OCI-LY1 (cell line): Measurements from ENCODE around the gene VAV3.

Experiments
- H2AFZ ChIP-seq: fragments of 200-600 bp; sonication (generic), shearing (Covaris generic); 2 replicates; pipeline ENCODE4 v1.6.0; 2014; ENCODE audit warnings: antibody characterized with exemption, mild to moderate bottlenecking, low read length
- H3F3A ChIP-seq: fragments of 200-600 bp; sonication (generic), shearing (Covaris generic); 2 replicates; pipeline ENCODE4 v1.6.0; 2014; ENCODE audit warnings: mild to moderate bottlenecking, antibody characterized with exemption, low read length, moderate library complexity; ENCODE audit not compliant: insufficient read depth
- H3K27ac ChIP-seq: fragments of 200-600 bp; sonication (generic); 2 replicates; pipeline ENCODE4 v1.5.1; 2014; ENCODE audit warnings: low read length, mixed run types, mild to moderate bottlenecking, low read depth; ENCODE audit not compliant: poor library complexity, severe bottlenecking
- H3K27me3 ChIP-seq: fragments of 200-600 bp; sonication (generic); 2 replicates; pipeline ENCODE4 v1.6.0; 2014; ENCODE audit warnings: antibody characterized with exemption, mild to moderate bottlenecking, low read length, moderate library complexity; ENCODE audit not compliant: insufficient read depth
- H3K36me3 ChIP-seq: fragments of 200-600 bp; sonication (generic); 2 replicates; pipeline ENCODE4 v1.6.1; 2014; ENCODE audit warnings: mild to moderate bottlenecking, antibody characterized with exemption, low read length, moderate library complexity, mixed read lengths; ENCODE audit not compliant: insufficient read depth
- H3K4me1 ChIP-seq: fragments of 200-600 bp; sonication (generic); 2 replicates; pipeline ENCODE4 v1.5.1; 2014; ENCODE audit warnings: mild to moderate bottlenecking, low read length, moderate library complexity; ENCODE audit not compliant: insufficient read depth, severe bottlenecking
- H3K4me2 ChIP-seq: fragments of 200-600 bp; sonication (generic), shearing (Covaris generic); 2 replicates; pipeline ENCODE4 v1.6.1; 2014; ENCODE audit warnings: low read length
- H3K4me3 ChIP-seq: fragments of 200-600 bp; sonication (generic); 2 replicates; pipeline ENCODE4 v1.5.1; 2014; ENCODE audit warnings: low read length, low read depth, mild to moderate bottlenecking, mixed read lengths; ENCODE audit not compliant: poor library complexity, severe bottlenecking
- H3K79me2 ChIP-seq: fragments of 200-600 bp; shearing (Covaris generic); 2 replicates; pipeline ENCODE4 v1.6.1; 2016; ENCODE audit warnings: mixed run types, low read length, mixed read lengths; ENCODE audit not compliant: insufficient read depth
- H3K9ac ChIP-seq: fragments of 200-600 bp; sonication (generic), shearing (Covaris generic); 2 replicates; pipeline ENCODE4 v1.6.1; 2014; ENCODE audit warnings: mild to moderate bottlenecking, low read length, mixed read lengths
- H3K9me2 ChIP-seq: fragments of 200-600 bp; sonication (generic), shearing (Covaris generic); 2 replicates; pipeline ENCODE4 v1.6.1; 2014; ENCODE audit warnings: low read depth, mild to moderate bottlenecking, low read length, mixed read lengths
- H3K9me3 ChIP-seq: fragments of 200-600 bp; shearing (Covaris generic); 2 replicates; pipeline ENCODE4 v1.6.1; 2014; ENCODE audit warnings: low read length, mixed read lengths
- H4K20me1 ChIP-seq: fragments of 200-600 bp; sonication (generic), shearing (Covaris generic); 2 replicates; pipeline ENCODE4 v1.6.0; 2016; ENCODE audit warnings: mild to moderate bottlenecking, low read length; ENCODE audit not compliant: insufficient read depth
- EZH2 ChIP-seq: fragments of 200-600 bp; sonication (generic), shearing (Covaris generic); IDR thresholded peaks from 2 replicates; pipeline ENCODE4 v1.8.0; 2017; ENCODE audit warnings: borderline replicate concordance, mixed run types, mild to moderate bottlenecking, antibody characterized with exemption, low read length, moderate library complexity, mixed read lengths
- TF ChIP-seq, protein P1 (sequence below): fragments of 200-600 bp; sonication (generic), shearing (Covaris generic); IDR thresholded peaks from 2 replicates; pipeline ENCODE4 v1.5.1; 2017; ENCODE audit warnings: mild to moderate bottlenecking, antibody characterized with exemption, low read length, moderate library complexity, mixed read lengths

VAV3 gene

DNA sequence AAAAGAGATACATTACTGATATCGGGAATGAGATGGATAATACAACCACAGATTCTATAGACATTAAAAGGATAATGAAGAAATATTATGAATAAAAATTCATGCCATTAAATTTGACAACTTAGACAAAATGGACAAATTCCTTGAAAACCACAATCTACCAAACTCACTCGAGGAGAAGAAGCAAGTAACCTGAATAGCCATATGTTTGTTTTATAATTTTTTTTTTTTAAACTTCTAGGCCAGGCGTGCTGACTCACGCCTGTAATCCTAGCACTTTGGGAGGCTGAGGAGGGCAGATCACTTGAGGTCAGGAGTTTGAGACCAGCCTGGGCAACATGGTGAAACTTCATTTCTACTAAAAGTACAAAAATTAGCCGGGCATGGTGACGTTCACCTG lies 327.9 kb downstream of the VAV3 start:
- H3K9ac ChIP-seq = no peak overlapping the region
- H3K27ac ChIP-seq = no peak overlapping the region
- no peaks in the 10 kb centered on the region for H3K27me3 ChIP-seq
- no peaks in the 10 kb centered on the region for H3K9me3 ChIP-seq
- H3K4me2 ChIP-seq = no peak overlapping the region
- TF ChIP-seq EZH2 = no peak
- TF ChIP-seq, protein P1, sequence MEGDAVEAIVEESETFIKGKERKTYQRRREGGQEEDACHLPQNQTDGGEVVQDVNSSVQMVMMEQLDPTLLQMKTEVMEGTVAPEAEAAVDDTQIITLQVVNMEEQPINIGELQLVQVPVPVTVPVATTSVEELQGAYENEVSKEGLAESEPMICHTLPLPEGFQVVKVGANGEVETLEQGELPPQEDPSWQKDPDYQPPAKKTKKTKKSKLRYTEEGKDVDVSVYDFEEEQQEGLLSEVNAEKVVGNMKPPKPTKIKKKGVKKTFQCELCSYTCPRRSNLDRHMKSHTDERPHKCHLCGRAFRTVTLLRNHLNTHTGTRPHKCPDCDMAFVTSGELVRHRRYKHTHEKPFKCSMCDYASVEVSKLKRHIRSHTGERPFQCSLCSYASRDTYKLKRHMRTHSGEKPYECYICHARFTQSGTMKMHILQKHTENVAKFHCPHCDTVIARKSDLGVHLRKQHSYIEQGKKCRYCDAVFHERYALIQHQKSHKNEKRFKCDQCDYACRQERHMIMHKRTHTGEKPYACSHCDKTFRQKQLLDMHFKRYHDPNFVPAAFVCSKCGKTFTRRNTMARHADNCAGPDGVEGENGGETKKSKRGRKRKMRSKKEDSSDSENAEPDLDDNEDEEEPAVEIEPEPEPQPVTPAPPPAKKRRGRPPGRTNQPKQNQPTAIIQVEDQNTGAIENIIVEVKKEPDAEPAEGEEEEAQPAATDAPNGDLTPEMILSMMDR = no peak
- no peaks in the 10 kb centered on the region for H3K79me2 ChIP-seq
- no peaks in the 10 kb centered on the region for H3K4me1 ChIP-seq
- H3K4me3 ChIP-seq = no peak overlapping the region
- no peaks in the 10 kb centered on the region for H3K9me2 ChIP-seq
- H3K36me3 ChIP-seq = no peaks in the 10 kb centered on the region
- H2AFZ ChIP-seq = no peak overlapping the region
- H4K20me1 ChIP-seq = no peaks in the 10 kb centered on the region
- H3F3A ChIP-seq = no peaks in the 10 kb centered on the region

DNA sequence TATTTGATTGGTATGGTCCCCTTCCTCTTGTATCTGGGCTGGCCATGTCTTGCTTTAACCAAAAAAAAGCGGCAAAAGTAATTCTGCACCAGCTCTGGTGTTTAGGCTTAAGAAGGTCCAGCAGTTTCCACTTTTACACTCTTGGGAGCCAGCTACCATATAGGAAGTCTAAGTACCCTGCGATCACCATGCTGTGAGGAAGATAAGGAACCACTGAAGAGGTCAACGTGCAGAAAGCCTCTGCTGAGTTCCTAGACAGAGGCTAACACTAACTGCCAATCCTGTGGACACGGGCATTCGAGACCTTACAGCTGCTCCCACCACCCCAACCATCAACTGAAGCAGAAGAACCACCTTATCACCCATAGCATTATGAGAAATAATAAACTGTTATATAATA lies 331.4 kb downstream of the VAV3 start:
- Histone ChIP-seq H3K9me2 (no peaks in the 10 kb centered on the region), H3K79me2 (no peaks in the 10 kb centered on the region), H3K9me3 (no peaks in the 10 kb centered on the region), H3K27me3 (no peaks in the 10 kb centered on the region), H3K27ac (no peak overlapping the region), H2AFZ (no peak overlapping the region), H4K20me1 (no peaks in the 10 kb centered on the region), H3K4me2 (no peak overlapping the region), H3K4me1 (no peaks in the 10 kb centered on the region), H3K9ac (no peak overlapping the region), H3K4me3 (no peak overlapping the region), H3F3A (no peaks in the 10 kb centered on the region), H3K36me3 (no peaks in the 10 kb centered on the region)
- TF ChIP-seq EZH2 = no peak
- TF ChIP-seq, protein P1 = no peak

DNA sequence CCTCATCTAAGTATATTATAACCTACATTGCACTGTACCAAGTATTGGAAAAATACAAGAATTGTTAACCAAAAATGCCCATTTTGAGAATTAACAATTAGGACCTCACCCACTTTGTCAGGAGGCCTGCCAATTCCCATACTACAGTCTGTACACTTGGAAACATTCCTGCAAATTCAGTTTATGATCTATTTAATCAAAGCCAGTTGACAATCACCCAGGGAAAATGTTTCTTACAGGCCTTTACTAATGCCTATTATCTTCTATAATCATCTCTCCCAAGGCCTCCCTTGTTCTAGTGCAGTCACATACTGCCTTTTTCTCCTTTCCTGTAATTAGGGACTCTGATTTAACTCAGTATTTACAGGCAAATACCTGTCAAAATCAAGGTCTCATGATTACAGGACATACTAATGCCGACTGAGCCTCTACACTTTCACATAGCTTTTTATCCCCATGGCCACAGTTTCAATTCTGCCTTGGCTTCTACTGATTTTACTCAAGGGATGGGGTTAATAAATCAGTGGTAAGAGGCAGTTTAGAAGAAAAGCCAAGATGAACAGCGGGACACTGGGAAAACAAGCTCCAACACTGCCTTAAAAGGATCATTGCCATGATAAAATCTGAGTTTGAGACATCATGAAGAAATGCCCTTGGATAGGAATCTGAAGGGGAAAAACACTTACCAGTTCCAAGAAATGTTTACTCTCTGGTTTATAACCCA lies 338.7 kb downstream of the VAV3 start:
- Histone ChIP-seq H3F3A (no peaks in the 10 kb centered on the region), H2AFZ (no peak overlapping the region), H4K20me1 (no peaks in the 10 kb centered on the region), H3K9me2 (no peaks in the 10 kb centered on the region), H3K9me3 (no peaks in the 10 kb centered on the region), H3K36me3 (no peaks in the 10 kb centered on the region), H3K4me3 (no peak overlapping the region), H3K4me1 (no peaks in the 10 kb centered on the region), H3K79me2 (no peaks in the 10 kb centered on the region), H3K9ac (no peak overlapping the region), H3K27ac (no peak overlapping the region), H3K4me2 (no peak overlapping the region), H3K27me3 (no peaks in the 10 kb centered on the region)
- TF ChIP-seq, protein P1 = no peak
- TF ChIP-seq EZH2 = no peak
